ENCODE data around the gene PWWP2A.

- TF ChIP-seq POLR2A (IDR thresholded peaks at IDR 0.05) (no peak), CTCF (IDR thresholded peaks at IDR 0.05) (no peak)
These were observed 31.8 kb upstream of the PWWP2A start for GRCh38 chr5:160151017-160151416.
